ENCODE results near the gene FOSL1. TPM values are rescaled to one million over a fixed set of nuclear protein-coding genes. Genes with fewer than 3 reads are reported as not detected.
A peak's percentile ranks its signal among the peaks of the same experiment; 100 is the strongest.

The FOSL1 gene
- total and polyA plus RNA-seq, 2 of the 13 experiments (the other 11 are each of a cell fraction or from before 2014, with no cell fraction given), result 4.0 to 4.1 TPM

DNA sequence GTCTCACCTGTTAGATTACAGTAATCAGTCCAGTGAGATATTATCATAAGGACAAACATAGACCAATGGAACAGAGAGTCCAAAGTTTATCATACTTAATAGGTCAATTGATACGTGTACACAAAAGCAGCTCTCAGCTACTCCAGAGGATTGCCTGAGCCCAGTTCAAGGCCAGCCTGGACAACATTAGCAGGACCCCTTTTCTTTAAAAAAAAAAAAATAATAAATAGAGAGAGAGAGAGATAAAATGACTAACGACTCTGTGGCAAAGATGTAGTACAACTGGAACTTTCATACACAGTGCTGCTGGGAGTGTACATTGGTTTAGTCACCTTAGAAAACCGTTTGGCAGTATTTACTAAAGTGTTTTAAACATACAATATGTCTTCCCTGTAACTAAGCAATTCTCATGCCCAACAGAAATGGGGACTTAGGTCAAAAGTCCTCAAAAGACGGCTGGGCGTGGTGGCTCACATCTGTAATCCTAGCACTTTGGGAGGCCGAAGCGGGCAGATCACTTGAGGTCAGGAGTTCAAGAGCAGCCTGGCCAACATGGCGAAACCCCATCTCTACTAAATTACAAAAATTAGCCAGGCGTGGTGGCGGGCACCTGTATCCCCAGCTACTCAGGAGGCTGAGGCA, 55.8 kb downstream of the FOSL1 start (continued):
- TF ChIP-seq, protein P1, sequence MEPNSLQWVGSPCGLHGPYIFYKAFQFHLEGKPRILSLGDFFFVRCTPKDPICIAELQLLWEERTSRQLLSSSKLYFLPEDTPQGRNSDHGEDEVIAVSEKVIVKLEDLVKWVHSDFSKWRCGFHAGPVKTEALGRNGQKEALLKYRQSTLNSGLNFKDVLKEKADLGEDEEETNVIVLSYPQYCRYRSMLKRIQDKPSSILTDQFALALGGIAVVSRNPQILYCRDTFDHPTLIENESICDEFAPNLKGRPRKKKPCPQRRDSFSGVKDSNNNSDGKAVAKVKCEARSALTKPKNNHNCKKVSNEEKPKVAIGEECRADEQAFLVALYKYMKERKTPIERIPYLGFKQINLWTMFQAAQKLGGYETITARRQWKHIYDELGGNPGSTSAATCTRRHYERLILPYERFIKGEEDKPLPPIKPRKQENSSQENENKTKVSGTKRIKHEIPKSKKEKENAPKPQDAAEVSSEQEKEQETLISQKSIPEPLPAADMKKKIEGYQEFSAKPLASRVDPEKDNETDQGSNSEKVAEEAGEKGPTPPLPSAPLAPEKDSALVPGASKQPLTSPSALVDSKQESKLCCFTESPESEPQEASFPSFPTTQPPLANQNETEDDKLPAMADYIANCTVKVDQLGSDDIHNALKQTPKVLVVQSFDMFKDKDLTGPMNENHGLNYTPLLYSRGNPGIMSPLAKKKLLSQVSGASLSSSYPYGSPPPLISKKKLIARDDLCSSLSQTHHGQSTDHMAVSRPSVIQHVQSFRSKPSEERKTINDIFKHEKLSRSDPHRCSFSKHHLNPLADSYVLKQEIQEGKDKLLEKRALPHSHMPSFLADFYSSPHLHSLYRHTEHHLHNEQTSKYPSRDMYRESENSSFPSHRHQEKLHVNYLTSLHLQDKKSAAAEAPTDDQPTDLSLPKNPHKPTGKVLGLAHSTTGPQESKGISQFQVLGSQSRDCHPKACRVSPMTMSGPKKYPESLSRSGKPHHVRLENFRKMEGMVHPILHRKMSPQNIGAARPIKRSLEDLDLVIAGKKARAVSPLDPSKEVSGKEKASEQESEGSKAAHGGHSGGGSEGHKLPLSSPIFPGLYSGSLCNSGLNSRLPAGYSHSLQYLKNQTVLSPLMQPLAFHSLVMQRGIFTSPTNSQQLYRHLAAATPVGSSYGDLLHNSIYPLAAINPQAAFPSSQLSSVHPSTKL (CRISPR knock-in tag; IDR thresholded peaks at IDR 0.05), result peak; percentile 46; the same call in 1 of the 2 replicates
- TF ChIP-seq NFIC (IDR thresholded peaks at IDR 0.05; ENCODE audit: low read length) (peak; percentile 48; the same call in 1 of the 2 replicates), SP5 (CRISPR knock-in tag; IDR thresholded peaks at IDR 0.05; ENCODE audit: borderline replicate concordance, low read depth) (peak; percentile 38; the same call in 1 of the 2 replicates), DPF2 (CRISPR knock-in tag; IDR thresholded peaks at IDR 0.05; ENCODE audit: borderline replicate concordance, low read depth) (no peak), SMAD9 (CRISPR knock-in tag; IDR thresholded peaks at IDR 0.05) (no peak), NCOA2 (CRISPR knock-in tag; IDR thresholded peaks at IDR 0.05) (no peak), PITX1 (CRISPR knock-in tag; IDR thresholded peaks at IDR 0.05) (peak; percentile 43; the same call in 1 of the 2 replicates), CREB1 (IDR thresholded peaks at IDR 0.05) (no peak), CREB1 (CRISPR knock-in tag; IDR thresholded peaks at IDR 0.05) (peak; percentile 51), HNRNPUL1 (IDR thresholded peaks at IDR 0.05; ENCODE audit: low read depth, low read length) (no peak), NBN (conservative IDR thresholded peaks at IDR 0.05) (no peak), ZMYM2 (CRISPR knock-in tag; IDR thresholded peaks at IDR 0.05) (peak; percentile 76; the same call in 1 of the 2 replicates), ASH2L (IDR thresholded peaks at IDR 0.05; ENCODE audit: insufficient read length, low read depth, low read length) (peak; percentile 59), CREM (IDR thresholded peaks at IDR 0.05) (peak; percentile 33; the same call in 1 of the 2 replicates), CREM (CRISPR knock-in tag; IDR thresholded peaks at IDR 0.05) (no peak), SAP130 (CRISPR knock-in tag; IDR thresholded peaks at IDR 0.05; ENCODE audit: low read depth) (peak; percentile 7; the same call in 1 of the 2 replicates), EP300 (IDR thresholded peaks at IDR 0.05; ENCODE audit: low read depth in 2 of 2, low read length in 2 of 2) (peak in 1 of 2 experiments; percentile 42; a peak in 2 of 4 replicates), EP300 (CRISPR knock-in tag; IDR thresholded peaks at IDR 0.05; ENCODE audit: borderline replicate concordance) (no peak), ZNF326 (CRISPR knock-in tag; IDR thresholded peaks at IDR 0.05; ENCODE audit: borderline replicate concordance) (no peak)
- TF ChIP-seq, protein P2, sequence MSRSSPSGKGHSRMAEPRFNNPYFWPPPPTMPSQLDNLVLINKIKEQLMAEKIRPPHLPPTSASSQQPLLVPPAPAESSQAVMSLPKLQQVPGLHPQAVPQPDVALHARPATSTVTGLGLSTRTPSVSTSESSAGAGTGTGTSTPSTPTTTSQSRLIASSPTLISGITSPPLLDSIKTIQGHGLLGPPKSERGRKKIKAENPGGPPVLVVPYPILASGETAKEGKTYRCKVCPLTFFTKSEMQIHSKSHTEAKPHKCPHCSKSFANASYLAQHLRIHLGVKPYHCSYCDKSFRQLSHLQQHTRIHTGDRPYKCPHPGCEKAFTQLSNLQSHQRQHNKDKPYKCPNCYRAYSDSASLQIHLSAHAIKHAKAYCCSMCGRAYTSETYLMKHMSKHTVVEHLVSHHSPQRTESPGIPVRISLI (CRISPR knock-in tag; IDR thresholded peaks at IDR 0.05; ENCODE audit: borderline replicate concordance), result peak; percentile 69
